ENCODE results near the gene RCN1.

- TF ChIP-seq, protein P1, sequence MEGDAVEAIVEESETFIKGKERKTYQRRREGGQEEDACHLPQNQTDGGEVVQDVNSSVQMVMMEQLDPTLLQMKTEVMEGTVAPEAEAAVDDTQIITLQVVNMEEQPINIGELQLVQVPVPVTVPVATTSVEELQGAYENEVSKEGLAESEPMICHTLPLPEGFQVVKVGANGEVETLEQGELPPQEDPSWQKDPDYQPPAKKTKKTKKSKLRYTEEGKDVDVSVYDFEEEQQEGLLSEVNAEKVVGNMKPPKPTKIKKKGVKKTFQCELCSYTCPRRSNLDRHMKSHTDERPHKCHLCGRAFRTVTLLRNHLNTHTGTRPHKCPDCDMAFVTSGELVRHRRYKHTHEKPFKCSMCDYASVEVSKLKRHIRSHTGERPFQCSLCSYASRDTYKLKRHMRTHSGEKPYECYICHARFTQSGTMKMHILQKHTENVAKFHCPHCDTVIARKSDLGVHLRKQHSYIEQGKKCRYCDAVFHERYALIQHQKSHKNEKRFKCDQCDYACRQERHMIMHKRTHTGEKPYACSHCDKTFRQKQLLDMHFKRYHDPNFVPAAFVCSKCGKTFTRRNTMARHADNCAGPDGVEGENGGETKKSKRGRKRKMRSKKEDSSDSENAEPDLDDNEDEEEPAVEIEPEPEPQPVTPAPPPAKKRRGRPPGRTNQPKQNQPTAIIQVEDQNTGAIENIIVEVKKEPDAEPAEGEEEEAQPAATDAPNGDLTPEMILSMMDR (IDR thresholded peaks at IDR 0.05 in 4 of 5, conservative IDR thresholded peaks at IDR 0.05 in 1 of 5), result peak; percentile 22 to 77 (median 59)
- no peak for TF ChIP-seq POLR2A (IDR thresholded peaks at IDR 0.05)
Measured at GRCh38 chr11:32052215-32052614, 38.7 kb upstream of the RCN1 start.
